Neutrophil (primary cell): ENCODE measurements around the gene MAPRE3.
A peak's percentile ranks its signal among the peaks of the same experiment; 100 is the strongest.

ENCODE experiments used
- H3K27ac ChIP-seq: fragments of 200-600 bp; sonication (generic); 2 replicates; pipeline ENCODE4 v1.5.1; 2016; ENCODE audit warnings: mild to moderate bottlenecking, moderate library complexity
- H3K27me3 ChIP-seq: fragments of 200-600 bp; sonication (generic); 2 replicates; pipeline ENCODE4 v1.6.0; 2016; ENCODE audit warnings: mild to moderate bottlenecking
- H3K36me3 ChIP-seq: fragments of 200-600 bp; sonication (generic); 2 replicates; pipeline ENCODE4 v1.5.1; 2017
- H3K4me1 ChIP-seq, 2 experiments: fragments of 200-600 bp in 1 of 2; sonication (generic) in 1 of 2; 1 replicate in 1 of 2; 2 replicates in 1 of 2; pipeline versions ENCODE4 v1.5.1 to v1.6.1; 2013 to 2016; ENCODE audit warnings: low read depth in 1 of 2, low read length in 1 of 2, mild to moderate bottlenecking in 1 of 2, moderate library complexity in 1 of 2; ENCODE audit not compliant: control insufficient read depth in 1 of 2, insufficient read depth in 1 of 2
- H3K4me3 ChIP-seq, 2 experiments: fragments of 200-600 bp in 1 of 2; sonication (generic) in 1 of 2; 1 replicate in 1 of 2; 2 replicates in 1 of 2; pipeline ENCODE4 v1.5.1; 2013 to 2016; ENCODE audit warnings: low read depth in 1 of 2, low read length in 1 of 2, mild to moderate bottlenecking in 1 of 2, moderate library complexity in 1 of 2
- H3K9me3 ChIP-seq: fragments of 200-600 bp; sonication (generic); 2 replicates; pipeline ENCODE4 v1.5.1; 2016
- CTCF ChIP-seq: fragments of 200-600 bp; sonication (generic); IDR thresholded peaks from 2 replicates; pipeline ENCODE4 v1.5.1; 2016; ENCODE audit warnings: antibody characterized with exemption

Gene MAPRE3

GRCh38 chr2:27067385-27067784, 96.9 kb downstream of the MAPRE3 start:
- no peak overlapping the region for H3K27ac ChIP-seq
- no peak for TF ChIP-seq CTCF
- H3K4me1 ChIP-seq: peaks cover 22 to 25% of the 10 kb centered on the region in 2 experiments
- no peak overlapping the region for H3K4me3 ChIP-seq
- H3K9me3 ChIP-seq: no peaks in the 10 kb centered on the region
- H3K36me3 ChIP-seq: peaks cover 53% of the 10 kb centered on the region
- no peaks in the 10 kb centered on the region for H3K27me3 ChIP-seq

GRCh38 chr2:27069436-27069835, 99.0 kb downstream of the MAPRE3 start:
- Histone ChIP-seq H3K4me3 (no peak overlapping the region), H3K27ac (no peak overlapping the region), H3K4me1 (peaks cover 36 to 42% of the 10 kb centered on the region in 2 experiments), H3K36me3 (peaks cover 45% of the 10 kb centered on the region), H3K9me3 (no peaks in the 10 kb centered on the region), H3K27me3 (no peaks in the 10 kb centered on the region)
- TF ChIP-seq CTCF: no peak

GRCh38 chr2:27069961-27070618, 99.7 kb downstream of the MAPRE3 start:
- Histone ChIP-seq H3K4me3 (peak overlapping the region; percentile 97 to 98), H3K27ac (peak overlapping the region; percentile 85), H3K9me3 (no peaks in the 10 kb centered on the region), H3K4me1 (peaks cover 43 to 49% of the 10 kb centered on the region in 2 experiments), H3K36me3 (peaks cover 41% of the 10 kb centered on the region), H3K27me3 (no peaks in the 10 kb centered on the region)
- TF ChIP-seq CTCF: no peak

GRCh38 chr2:27070653-27071276, 100.3 kb downstream of the MAPRE3 start:
- no peaks in the 10 kb centered on the region for H3K27me3 ChIP-seq
- H3K27ac ChIP-seq: peak overlapping the region; percentile 85
- no peak for TF ChIP-seq CTCF
- H3K4me3 ChIP-seq: peak overlapping the region; percentile 97 to 98
- peaks cover 34% of the 10 kb centered on the region for H3K36me3 ChIP-seq
- no peaks in the 10 kb centered on the region for H3K9me3 ChIP-seq
- H3K4me1 ChIP-seq: peaks cover 50 to 55% of the 10 kb centered on the region in 2 experiments

- H3K27me3 ChIP-seq: no peaks in the 10 kb centered on the region
- H3K27ac ChIP-seq: peak within 1 kb of the TSS; percentile 85
- no peaks in the 10 kb centered on the region for H3K9me3 ChIP-seq
- peak within 1 kb of the TSS; percentile 97 to 98 for H3K4me3 ChIP-seq
- no peak for TF ChIP-seq CTCF
- H3K36me3 ChIP-seq: peaks cover 31% of the 10 kb centered on the region
- peaks cover 54 to 62% of the 10 kb centered on the region in 2 experiments for H3K4me1 ChIP-seq
Measured at GRCh38 chr2:27071277-27071989, 101.0 kb downstream of the MAPRE3 start, which contains the start of gene OST4. TSS of gene OST4 (minus strand) at chr2:27071654.
